Measurements from ENCODE around the gene KLRC4.
A peak's percentile ranks its signal among the peaks of the same experiment; 100 is the strongest.

Gene KLRC4

DNA sequence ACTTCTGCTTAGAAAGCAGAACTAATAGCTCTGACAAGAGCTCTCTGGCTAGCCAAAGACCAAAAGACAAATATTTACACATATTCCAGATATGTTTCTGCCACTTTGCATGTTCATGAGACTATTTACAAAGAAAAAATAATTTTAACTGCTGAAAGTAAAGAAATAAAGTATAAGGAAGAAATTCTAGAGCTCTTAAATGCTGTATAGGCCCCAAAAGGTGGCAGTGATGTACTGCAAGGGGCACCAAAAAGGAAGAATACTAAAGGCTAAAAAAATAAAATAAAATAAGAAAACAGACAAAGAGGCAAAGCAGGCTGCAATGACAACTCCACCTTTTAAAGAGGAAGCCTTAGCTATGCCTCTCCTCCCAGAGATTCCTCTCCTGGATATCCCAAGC is 42.7 kb downstream of the KLRC4 start:
- DNase-seq: peak; percentile 46

GRCh38 chr12:10365696-10366405 is 43.7 kb downstream of the KLRC4 start:
- peak; percentile 54 for DNase-seq

GRCh38 chr12:10364815-10365622 is 44.5 kb downstream of the KLRC4 start:
- peak; percentile 83 for DNase-seq

DNA sequence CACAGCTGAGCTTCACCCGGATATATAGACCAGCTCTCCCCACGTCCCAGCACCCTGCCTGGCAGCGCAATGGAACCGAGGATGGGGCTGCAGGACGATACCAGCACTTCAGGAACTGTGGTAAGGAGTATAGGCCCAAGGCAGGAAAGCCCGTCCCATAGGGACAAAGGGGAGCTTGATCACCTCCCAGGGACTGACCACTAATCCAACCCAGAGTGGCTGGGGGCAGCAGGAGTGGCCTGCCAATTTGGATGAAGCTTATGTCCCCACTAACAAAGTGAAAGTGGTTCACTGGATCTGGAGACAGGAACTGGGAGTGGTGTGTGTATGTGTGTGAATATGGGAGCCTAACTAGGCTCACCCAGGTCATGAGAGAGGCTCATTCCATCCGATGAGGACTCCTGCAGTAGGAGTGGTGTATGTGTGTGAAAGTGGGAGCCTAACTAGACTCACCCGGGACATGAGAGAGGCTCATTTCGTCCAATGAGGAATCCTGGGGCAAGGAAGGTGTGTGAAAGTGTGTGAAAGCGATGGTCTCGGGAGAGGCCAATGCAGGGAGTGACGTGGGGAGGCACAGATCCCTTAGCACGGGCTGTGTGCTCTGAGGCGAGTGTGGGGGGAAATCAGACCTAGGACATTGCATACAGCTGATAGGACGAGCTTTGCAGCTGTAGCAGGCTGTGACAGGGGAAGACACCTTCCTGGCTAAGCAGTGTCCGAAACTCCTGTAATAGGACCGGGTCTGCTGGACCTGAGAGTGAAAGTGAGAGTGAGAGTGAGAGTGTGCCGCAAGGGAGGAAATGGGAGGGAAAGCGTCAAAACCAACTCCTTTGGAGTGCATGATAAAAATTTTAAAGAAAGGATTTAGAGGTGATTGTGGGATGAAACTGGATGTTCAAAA is 45.4 kb downstream of the KLRC4 start:
- peak; percentile 43 for DNase-seq

DNA sequence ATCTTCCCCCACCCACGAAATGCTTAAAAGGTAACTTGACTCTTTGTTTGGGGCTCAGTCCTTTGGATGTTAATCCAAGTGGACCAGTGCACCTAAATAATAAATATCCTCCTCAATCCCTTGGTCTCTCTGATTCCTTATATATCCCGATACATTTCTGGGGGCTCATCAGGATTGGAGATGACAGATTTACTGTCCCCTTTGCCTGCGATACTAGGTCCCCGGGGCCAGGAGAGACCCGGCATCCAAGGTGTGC is 46.0 kb downstream of the KLRC4 start:
- no peak for DNase-seq

DNA sequence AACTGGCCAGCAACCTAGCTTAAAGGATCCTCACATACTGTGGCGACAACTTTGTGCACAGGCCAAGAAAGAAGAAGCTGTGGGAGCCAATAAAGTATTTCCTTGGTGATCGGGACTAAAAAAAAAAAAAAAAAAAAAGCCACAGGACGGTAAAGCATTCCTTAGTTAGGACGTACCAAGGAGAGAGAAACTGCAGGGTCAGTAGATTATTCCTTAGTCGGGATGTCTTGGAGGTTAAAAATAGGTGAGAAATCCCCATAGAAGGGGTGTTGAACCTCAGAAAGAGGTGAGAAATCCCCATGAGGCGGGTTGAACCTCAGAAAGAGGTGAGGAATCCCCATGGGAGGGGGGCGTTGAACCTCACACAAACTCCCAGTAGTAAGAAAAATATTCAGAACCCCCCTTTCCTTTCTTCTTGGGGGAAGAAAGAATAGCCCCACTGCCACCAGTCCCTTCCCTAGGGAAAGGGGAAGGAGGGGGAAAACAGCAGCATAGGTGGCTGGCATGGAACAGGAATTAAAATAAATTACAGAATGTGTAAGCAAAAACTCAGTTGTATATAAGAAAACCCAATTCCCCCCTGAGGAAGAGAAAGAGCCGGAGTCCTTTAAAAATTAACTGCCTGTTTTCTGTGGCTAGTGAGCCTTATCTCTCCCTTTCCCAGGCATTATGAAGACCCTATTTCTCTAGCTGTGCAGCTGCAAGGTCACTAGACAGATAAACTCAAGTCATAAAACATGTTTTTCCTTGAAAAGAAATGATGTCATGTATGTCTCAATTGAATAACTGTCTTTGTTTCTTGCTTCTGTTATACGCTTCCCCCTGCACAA is 46.5 kb downstream of the KLRC4 start:
- DNase-seq: peak; percentile 28

DNA sequence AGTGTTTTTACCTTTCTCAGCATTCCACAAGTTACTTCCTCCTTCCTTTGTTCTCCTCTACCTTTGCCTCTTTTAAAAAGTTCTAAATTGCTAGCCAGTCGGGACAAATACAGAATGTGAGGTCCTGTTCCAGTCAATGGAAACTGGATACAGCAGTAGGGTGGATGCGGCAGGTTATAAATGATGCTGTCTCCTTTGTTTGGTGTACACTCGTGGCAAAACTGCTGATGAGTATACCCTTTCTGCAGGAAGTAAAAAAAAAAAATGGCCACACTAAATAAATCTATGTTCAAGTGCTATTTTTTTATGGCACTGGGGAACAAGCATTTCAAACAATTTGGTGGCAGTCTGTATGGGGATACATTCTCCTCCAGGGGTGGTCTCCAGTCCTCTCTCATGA is 47.2 kb downstream of the KLRC4 start:
- DNase-seq: no peak

DNA sequence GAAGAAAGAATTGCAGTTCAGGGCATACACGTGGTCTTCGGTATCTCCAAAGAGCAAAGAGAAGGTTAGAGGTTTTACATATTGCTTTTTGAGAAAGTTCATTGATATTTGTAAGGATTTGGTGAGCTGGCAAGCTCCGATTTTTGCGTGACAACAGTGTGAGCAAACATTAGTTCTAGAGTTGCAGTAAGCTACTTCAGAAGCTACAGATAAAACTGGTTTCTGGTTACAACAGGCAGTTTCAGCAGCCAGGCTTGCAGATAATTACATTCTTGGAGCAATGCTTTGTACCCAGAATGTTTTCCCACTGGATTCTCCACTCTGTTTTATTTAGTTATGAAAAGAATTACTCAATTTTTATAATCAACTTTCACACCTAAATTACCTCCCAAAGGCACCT is 47.9 kb downstream of the KLRC4 start:
- DNase-seq: peak; percentile 28

- no peak for DNase-seq
Observed at GRCh38 chr12:10361084-10361483, 48.5 kb downstream of the KLRC4 start.

DNA sequence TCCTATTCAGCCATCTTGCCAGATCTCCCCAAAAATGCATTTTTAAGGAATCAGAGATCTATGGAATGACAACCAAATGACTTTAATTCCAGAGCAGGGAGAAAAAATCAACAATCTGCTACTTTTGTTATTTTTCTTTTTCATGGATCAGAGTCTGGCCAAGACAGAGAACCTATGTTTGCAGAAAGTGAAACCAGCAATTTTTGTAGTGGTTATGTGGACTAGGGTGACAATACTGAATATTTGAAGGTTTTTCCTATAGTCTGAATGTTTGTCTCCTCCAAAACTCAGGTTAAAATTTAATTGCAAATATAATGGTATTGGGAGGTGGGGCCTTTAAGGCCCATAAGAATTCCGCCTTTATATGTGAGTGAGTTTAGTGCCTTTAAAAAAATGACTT is 50.6 kb downstream of the KLRC4 start:
- no peak for DNase-seq

- DNase-seq: no peak
Observed at GRCh38 chr12:10358131-10358530, 51.4 kb downstream of the KLRC4 start.

Measured in fibroblast of upper back skin (primary cell).